ENCODE results near the gene NCOA5.

DNA sequence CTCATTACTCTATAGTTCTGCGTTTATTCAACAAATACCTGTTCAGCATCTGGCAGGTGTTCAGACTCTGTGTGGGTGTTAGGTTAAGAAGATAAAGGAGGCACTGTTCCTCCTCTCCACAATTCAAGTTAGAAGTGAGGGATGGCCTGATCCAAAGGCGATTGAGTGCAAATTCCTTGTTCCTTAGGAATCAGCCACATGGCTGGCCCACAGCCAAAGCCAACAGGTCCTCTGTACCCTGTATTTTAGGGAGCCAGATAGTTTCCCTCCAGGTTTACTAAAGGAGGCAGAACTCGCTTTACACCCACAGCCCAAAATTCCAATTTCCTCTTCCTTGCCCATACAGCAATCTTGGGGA, 23.3 kb upstream of the NCOA5 start:
- TF ChIP-seq, protein P1, sequence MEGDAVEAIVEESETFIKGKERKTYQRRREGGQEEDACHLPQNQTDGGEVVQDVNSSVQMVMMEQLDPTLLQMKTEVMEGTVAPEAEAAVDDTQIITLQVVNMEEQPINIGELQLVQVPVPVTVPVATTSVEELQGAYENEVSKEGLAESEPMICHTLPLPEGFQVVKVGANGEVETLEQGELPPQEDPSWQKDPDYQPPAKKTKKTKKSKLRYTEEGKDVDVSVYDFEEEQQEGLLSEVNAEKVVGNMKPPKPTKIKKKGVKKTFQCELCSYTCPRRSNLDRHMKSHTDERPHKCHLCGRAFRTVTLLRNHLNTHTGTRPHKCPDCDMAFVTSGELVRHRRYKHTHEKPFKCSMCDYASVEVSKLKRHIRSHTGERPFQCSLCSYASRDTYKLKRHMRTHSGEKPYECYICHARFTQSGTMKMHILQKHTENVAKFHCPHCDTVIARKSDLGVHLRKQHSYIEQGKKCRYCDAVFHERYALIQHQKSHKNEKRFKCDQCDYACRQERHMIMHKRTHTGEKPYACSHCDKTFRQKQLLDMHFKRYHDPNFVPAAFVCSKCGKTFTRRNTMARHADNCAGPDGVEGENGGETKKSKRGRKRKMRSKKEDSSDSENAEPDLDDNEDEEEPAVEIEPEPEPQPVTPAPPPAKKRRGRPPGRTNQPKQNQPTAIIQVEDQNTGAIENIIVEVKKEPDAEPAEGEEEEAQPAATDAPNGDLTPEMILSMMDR (conservative IDR thresholded peaks at IDR 0.05): no peak
- no peak for TF ChIP-seq ZFX (IDR thresholded peaks at IDR 0.05)
